ENCODE data around the gene CLEC18A.

Gene CLEC18A

DNA sequence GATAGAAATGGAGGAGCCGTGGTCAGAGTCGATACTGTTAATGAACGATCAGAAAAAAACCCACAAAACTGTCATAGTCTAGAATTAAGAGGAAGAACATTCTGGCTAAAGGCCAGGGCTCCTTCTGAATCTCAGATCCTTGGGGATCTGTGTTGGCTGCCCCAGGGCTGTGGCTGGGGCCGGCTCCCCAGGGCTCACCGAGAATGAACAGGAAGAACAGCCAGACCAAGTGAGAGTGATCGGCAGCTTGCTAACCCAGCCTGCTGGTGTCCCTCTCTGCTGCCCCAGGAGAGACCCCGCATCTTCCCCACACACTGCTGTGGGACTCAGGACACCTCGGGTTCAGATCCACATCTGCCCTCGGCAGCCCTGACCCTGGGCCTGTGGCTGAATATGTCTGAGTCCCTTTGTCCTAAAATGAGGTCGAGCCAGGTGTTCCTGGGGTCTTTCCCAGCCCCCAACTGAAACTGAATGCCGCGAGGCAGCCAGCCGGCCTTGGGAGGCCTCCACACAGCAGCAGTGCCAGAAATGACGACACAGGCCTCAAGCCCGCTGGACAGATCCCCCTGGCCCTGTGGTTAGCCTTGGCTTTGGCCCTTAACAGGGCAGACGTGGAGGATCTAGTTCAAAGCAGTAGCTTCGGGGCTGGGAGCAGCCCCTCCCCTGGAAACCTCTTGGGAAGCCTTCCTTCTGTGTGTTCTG lies 23.9 kb upstream of the CLEC18A start (continued):
- TF ChIP-seq, protein P1, sequence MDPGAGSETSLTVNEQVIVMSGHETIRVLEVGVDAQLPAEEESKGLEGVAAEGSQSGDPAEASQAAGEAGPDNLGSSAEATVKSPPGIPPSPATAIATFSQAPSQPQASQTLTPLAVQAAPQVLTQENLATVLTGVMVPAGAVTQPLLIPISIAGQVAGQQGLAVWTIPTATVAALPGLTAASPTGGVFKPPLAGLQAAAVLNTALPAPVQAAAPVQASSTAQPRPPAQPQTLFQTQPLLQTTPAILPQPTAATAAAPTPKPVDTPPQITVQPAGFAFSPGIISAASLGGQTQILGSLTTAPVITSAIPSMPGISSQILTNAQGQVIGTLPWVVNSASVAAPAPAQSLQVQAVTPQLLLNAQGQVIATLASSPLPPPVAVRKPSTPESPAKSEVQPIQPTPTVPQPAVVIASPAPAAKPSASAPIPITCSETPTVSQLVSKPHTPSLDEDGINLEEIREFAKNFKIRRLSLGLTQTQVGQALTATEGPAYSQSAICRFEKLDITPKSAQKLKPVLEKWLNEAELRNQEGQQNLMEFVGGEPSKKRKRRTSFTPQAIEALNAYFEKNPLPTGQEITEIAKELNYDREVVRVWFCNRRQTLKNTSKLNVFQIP (CRISPR knock-in tag; IDR thresholded peaks at IDR 0.05; ENCODE audit: borderline replicate concordance, low read depth) = no peak
- no peak for TF ChIP-seq SNAI2 (CRISPR knock-in tag; IDR thresholded peaks at IDR 0.05)
- TF ChIP-seq ESRRG (CRISPR knock-in tag; IDR thresholded peaks at IDR 0.05) = no peak
- TF ChIP-seq ZFP30 (CRISPR knock-in tag; IDR thresholded peaks at IDR 0.05) = no peak

DNA sequence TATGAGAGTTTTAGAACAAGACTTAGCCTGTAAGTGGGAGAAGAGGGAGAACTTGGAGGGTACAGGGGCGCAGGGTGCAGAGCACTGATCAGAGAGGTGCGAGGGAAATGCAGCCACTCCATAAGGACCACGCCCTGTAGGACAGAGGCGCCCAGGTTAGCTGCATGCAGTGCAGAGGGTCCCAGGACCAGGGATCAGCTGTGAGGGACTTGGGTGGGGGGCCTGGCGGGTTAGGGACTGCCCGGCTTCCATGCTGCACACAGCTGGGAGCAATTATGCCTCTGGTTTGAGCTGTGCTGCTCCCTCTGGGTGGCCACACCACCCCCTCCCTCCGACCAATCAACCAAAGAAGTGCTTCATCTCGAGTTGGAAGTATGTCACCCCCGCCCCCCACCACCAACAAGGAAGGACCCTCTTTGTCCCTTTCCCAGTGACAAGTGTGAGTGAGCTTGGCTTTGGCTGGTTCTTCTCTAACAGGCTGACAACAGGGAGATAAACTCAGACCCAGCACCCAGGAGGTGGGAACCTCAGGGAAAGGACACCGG lies 22.2 kb upstream of the CLEC18A start:
- TF ChIP-seq ZC3H10 (CRISPR knock-in tag; IDR thresholded peaks at IDR 0.05) = no peak
- no peak for TF ChIP-seq PPARA (CRISPR knock-in tag; IDR thresholded peaks at IDR 0.05; ENCODE audit: borderline replicate concordance)
- no peak for TF ChIP-seq ARNTL (CRISPR knock-in tag; IDR thresholded peaks at IDR 0.05; ENCODE audit: borderline replicate concordance, low read depth)
- no peak for TF ChIP-seq ZNF8 (CRISPR knock-in tag; IDR thresholded peaks at IDR 0.05)
- TF ChIP-seq BACH2 (CRISPR knock-in tag; IDR thresholded peaks at IDR 0.05; ENCODE audit: borderline replicate concordance) = no peak
- no peak for TF ChIP-seq ZNF565 (CRISPR knock-in tag; conservative IDR thresholded peaks at IDR 0.05; ENCODE audit: low read depth)
- no peak for TF ChIP-seq ZNF70 (CRISPR knock-in tag; IDR thresholded peaks at IDR 0.05)
- no peak for TF ChIP-seq ESRRG (CRISPR knock-in tag; IDR thresholded peaks at IDR 0.05)
- TF ChIP-seq ZFP3 (CRISPR knock-in tag; IDR thresholded peaks at IDR 0.05) = no peak
- TF ChIP-seq, protein P1 (CRISPR knock-in tag; IDR thresholded peaks at IDR 0.05; ENCODE audit: borderline replicate concordance, low read depth) = no peak
- TF ChIP-seq, protein P2, sequence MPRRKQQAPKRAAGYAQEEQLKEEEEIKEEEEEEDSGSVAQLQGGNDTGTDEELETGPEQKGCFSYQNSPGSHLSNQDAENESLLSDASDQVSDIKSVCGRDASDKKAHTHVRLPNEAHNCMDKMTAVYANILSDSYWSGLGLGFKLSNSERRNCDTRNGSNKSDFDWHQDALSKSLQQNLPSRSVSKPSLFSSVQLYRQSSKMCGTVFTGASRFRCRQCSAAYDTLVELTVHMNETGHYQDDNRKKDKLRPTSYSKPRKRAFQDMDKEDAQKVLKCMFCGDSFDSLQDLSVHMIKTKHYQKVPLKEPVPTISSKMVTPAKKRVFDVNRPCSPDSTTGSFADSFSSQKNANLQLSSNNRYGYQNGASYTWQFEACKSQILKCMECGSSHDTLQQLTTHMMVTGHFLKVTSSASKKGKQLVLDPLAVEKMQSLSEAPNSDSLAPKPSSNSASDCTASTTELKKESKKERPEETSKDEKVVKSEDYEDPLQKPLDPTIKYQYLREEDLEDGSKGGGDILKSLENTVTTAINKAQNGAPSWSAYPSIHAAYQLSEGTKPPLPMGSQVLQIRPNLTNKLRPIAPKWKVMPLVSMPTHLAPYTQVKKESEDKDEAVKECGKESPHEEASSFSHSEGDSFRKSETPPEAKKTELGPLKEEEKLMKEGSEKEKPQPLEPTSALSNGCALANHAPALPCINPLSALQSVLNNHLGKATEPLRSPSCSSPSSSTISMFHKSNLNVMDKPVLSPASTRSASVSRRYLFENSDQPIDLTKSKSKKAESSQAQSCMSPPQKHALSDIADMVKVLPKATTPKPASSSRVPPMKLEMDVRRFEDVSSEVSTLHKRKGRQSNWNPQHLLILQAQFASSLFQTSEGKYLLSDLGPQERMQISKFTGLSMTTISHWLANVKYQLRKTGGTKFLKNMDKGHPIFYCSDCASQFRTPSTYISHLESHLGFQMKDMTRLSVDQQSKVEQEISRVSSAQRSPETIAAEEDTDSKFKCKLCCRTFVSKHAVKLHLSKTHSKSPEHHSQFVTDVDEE (CRISPR knock-in tag; IDR thresholded peaks at IDR 0.05) = no peak
- ATAC-seq = no peak

DNA sequence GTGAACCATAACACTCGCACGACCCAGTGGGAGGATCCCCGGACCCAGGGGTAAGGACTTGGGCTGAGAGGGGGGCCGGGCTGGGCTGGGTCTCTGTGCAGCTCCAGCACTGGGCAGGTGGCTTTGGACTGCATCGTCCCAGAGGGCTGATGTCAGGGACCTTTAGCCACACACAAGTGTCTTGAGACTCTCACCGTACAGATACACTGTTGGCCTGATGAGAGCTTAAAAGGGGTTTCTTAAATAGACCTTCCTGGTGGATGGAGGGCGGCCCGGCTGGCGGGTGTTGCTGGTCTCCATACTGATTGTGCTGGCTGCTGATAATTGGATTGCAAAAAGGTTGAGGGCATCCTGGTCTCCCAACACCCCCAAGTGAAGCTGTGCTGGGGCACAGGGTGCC lies 21.7 kb upstream of the CLEC18A start:
- TF ChIP-seq, protein P3, sequence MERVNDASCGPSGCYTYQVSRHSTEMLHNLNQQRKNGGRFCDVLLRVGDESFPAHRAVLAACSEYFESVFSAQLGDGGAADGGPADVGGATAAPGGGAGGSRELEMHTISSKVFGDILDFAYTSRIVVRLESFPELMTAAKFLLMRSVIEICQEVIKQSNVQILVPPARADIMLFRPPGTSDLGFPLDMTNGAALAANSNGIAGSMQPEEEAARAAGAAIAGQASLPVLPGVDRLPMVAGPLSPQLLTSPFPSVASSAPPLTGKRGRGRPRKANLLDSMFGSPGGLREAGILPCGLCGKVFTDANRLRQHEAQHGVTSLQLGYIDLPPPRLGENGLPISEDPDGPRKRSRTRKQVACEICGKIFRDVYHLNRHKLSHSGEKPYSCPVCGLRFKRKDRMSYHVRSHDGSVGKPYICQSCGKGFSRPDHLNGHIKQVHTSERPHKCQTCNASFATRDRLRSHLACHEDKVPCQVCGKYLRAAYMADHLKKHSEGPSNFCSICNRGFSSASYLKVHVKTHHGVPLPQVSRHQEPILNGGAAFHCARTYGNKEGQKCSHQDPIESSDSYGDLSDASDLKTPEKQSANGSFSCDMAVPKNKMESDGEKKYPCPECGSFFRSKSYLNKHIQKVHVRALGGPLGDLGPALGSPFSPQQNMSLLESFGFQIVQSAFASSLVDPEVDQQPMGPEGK (CRISPR knock-in tag; IDR thresholded peaks at IDR 0.05; ENCODE audit: borderline replicate concordance) = no peak
- TF ChIP-seq, protein P4, sequence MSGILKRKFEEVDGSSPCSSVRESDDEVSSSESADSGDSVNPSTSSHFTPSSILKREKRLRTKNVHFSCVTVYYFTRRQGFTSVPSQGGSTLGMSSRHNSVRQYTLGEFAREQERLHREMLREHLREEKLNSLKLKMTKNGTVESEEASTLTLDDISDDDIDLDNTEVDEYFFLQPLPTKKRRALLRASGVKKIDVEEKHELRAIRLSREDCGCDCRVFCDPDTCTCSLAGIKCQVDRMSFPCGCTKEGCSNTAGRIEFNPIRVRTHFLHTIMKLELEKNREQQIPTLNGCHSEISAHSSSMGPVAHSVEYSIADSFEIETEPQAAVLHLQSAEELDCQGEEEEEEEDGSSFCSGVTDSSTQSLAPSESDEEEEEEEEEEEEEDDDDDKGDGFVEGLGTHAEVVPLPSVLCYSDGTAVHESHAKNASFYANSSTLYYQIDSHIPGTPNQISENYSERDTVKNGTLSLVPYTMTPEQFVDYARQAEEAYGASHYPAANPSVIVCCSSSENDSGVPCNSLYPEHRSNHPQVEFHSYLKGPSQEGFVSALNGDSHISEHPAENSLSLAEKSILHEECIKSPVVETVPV (CRISPR knock-in tag; IDR thresholded peaks at IDR 0.05) = no peak
- TF ChIP-seq ESRRG (CRISPR knock-in tag; IDR thresholded peaks at IDR 0.05) = no peak
- TF ChIP-seq ZNF8 (CRISPR knock-in tag; IDR thresholded peaks at IDR 0.05) = no peak
- TF ChIP-seq OSR1 (CRISPR knock-in tag; IDR thresholded peaks at IDR 0.05) = no peak
- TF ChIP-seq ZNF70 (CRISPR knock-in tag; IDR thresholded peaks at IDR 0.05) = no peak
- no peak for TF ChIP-seq ZFP30 (CRISPR knock-in tag; IDR thresholded peaks at IDR 0.05)
- no peak for TF ChIP-seq TCF4 (CRISPR knock-in tag; IDR thresholded peaks at IDR 0.05; ENCODE audit: borderline replicate concordance)
- no peak for TF ChIP-seq PPARA (CRISPR knock-in tag; IDR thresholded peaks at IDR 0.05; ENCODE audit: borderline replicate concordance)
- no peak for TF ChIP-seq CSDC2 (CRISPR knock-in tag; IDR thresholded peaks at IDR 0.05)
- TF ChIP-seq GLIS3 (CRISPR knock-in tag; IDR thresholded peaks at IDR 0.05) = no peak
- TF ChIP-seq, protein P5, sequence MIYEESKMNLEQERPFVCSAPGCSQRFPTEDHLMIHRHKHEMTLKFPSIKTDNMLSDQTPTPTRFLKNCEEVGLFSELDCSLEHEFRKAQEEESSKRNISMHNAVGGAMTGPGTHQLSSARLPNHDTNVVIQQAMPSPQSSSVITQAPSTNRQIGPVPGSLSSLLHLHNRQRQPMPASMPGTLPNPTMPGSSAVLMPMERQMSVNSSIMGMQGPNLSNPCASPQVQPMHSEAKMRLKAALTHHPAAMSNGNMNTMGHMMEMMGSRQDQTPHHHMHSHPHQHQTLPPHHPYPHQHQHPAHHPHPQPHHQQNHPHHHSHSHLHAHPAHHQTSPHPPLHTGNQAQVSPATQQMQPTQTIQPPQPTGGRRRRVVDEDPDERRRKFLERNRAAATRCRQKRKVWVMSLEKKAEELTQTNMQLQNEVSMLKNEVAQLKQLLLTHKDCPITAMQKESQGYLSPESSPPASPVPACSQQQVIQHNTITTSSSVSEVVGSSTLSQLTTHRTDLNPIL (CRISPR knock-in tag; IDR thresholded peaks at IDR 0.05; ENCODE audit: low read depth) = no peak
- TF ChIP-seq ZNF565 (CRISPR knock-in tag; conservative IDR thresholded peaks at IDR 0.05; ENCODE audit: low read depth) = no peak
- TF ChIP-seq ARNTL (CRISPR knock-in tag; IDR thresholded peaks at IDR 0.05; ENCODE audit: borderline replicate concordance, low read depth) = no peak
- TF ChIP-seq, protein P1 (CRISPR knock-in tag; IDR thresholded peaks at IDR 0.05; ENCODE audit: borderline replicate concordance, low read depth) = no peak
- TF ChIP-seq TOX (CRISPR knock-in tag; IDR thresholded peaks at IDR 0.05; ENCODE audit: borderline replicate concordance) = no peak
- no peak for ATAC-seq
